HUES64 (cell line): ENCODE results near the gene TACC2.

Experiments
- H3K27ac ChIP-seq: 2 replicates; pipeline ENCODE4 v1.7.0; 2013; ENCODE audit warnings: low read depth, low read length, inconsistent platforms
- H3K27me3 ChIP-seq: 2 replicates; pipeline ENCODE4 v1.6.1; 2013; ENCODE audit warnings: mild to moderate bottlenecking, low read length; ENCODE audit not compliant: insufficient read depth
- H3K36me3 ChIP-seq: 2 replicates; pipeline ENCODE4 v1.6.1; 2013; ENCODE audit warnings: mild to moderate bottlenecking, low read length; ENCODE audit not compliant: insufficient read depth
- H3K4me1 ChIP-seq: 2 replicates; pipeline ENCODE4 v1.6.1; 2013; ENCODE audit warnings: mild to moderate bottlenecking, low read length, moderate library complexity; ENCODE audit not compliant: insufficient read depth
- H3K4me3 ChIP-seq: 2 replicates; pipeline ENCODE4 v1.5.1; 2013; ENCODE audit warnings: mild to moderate bottlenecking, low read length, moderate library complexity
- H3K9ac ChIP-seq: 2 replicates; pipeline ENCODE4 v1.6.1; 2013; ENCODE audit warnings: mild to moderate bottlenecking, low read depth, low read length
- H3K9me3 ChIP-seq: 2 replicates; pipeline ENCODE4 v1.6.1; 2013; ENCODE audit warnings: low read depth, low read length; ENCODE audit not compliant: insufficient read depth
- WGBS: fragments of 150-250, 120-280 bp; methylation state at CpG from one replicate; pipeline ENCODE4 v1.1.7; 2013; ENCODE audit warnings: missing lambda C conversion rate; 5-methylcytosine and 5-hydroxymethylcytosine counted together

TACC2 gene

DNA sequence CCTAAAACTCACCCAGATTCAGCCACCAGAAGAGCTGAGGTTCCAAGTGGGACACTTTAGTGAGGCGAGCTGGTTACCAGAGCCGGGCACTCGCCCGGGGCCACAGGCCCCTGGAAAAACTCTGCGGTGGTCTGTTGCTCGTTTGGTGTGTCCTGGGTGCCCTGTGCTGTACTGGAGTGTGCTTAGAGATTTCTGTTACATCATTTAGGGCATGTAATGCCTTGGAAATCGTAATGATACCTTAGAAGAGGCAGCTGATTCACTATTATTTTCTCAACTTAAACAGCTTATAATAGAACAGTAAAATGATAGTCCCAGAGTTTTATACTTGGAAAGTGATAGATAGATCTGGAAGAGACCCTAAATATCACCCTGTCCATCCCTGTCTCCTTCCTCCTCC lies 233.7 kb downstream of the TACC2 start:
- WGBS: 95% methylated on average over 6 of the region's 7 CpGs
- Histone ChIP-seq H3K4me3 (no peak overlapping the region), H3K27me3 (no peaks in the 10 kb centered on the region)

GRCh38 chr10:122224159-122224558 lies 235.2 kb downstream of the TACC2 start:
- Histone ChIP-seq H3K9ac (no peak overlapping the region), H3K27me3 (no peaks in the 10 kb centered on the region), H3K4me3 (no peak overlapping the region), H3K27ac (no peak overlapping the region), H3K36me3 (peaks cover 95% of the 10 kb centered on the region), H3K9me3 (no peaks in the 10 kb centered on the region), H3K4me1 (no peaks in the 10 kb centered on the region)
- 95% methylated on average over 9 of the region's 9 CpGs for WGBS

More for the DNA sequence above, 233.7 kb downstream of the TACC2 start:
- Histone ChIP-seq H3K36me3 (peaks cover 93% of the 10 kb centered on the region), H3K27ac (no peak overlapping the region), H3K9me3 (no peaks in the 10 kb centered on the region), H3K9ac (no peak overlapping the region), H3K4me1 (no peaks in the 10 kb centered on the region)

- Histone ChIP-seq H3K27ac (no peak overlapping the region), H3K36me3 (peaks cover 96% of the 10 kb centered on the region), H3K4me3 (no peak overlapping the region), H3K4me1 (no peaks in the 10 kb centered on the region), H3K9ac (no peak overlapping the region), H3K9me3 (no peaks in the 10 kb centered on the region), H3K27me3 (no peaks in the 10 kb centered on the region)
- 96% methylated on average over 9 of the region's 9 CpGs for WGBS
Observed at GRCh38 chr10:122225330-122225729, 236.4 kb downstream of the TACC2 start.

DNA sequence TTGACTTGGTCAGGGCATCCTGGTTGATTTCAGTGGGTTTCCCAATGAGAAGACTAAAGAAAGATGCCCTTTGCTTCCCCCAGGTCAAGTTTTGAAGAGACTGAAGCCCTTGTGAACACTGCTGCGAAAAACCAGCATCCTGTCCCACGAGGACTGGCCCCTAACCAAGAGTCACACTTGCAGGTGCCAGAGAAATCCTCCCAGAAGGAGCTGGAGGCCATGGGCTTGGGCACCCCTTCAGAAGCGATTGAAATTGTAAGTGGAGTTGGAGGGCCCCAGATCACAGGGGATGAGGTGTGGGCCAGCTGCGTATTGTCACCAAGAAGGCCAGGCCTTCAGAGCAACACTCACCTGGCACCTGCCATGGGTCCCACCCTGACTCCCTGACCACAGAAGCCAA lies 238.8 kb downstream of the TACC2 start:
- Histone ChIP-seq H3K27ac (no peak overlapping the region), H3K9ac (no peak overlapping the region), H3K9me3 (no peaks in the 10 kb centered on the region), H3K4me3 (no peak overlapping the region), H3K27me3 (no peaks in the 10 kb centered on the region), H3K36me3 (peaks cover 84% of the 10 kb centered on the region), H3K4me1 (no peaks in the 10 kb centered on the region)
- 92% methylated on average over 4 of the region's 4 CpGs for WGBS

DNA sequence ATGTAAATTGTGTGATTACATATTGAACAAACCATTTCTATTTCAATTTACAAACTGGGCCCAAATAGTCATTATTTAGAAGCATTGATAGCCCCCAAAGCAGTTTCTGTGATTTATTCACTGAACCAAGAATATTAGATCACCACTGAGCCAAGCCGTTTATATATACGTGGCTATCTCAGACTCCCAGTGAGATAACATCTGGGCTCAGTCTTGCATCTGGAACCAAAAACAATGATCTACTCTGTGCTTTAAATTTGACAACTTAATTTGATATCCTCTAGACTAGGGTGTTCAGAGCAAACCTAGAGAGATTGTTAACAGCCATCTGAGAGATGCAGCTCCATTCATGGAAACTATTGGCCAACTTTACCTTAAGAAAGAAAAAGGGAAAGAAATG lies 240.7 kb downstream of the TACC2 start:
- Histone ChIP-seq H3K9me3 (no peaks in the 10 kb centered on the region), H3K4me1 (no peaks in the 10 kb centered on the region), H3K4me3 (no peak overlapping the region), H3K27me3 (no peaks in the 10 kb centered on the region), H3K36me3 (peaks cover 72% of the 10 kb centered on the region), H3K27ac (no peak overlapping the region), H3K9ac (no peak overlapping the region)
- 99% methylated on average over 2 of the region's 2 CpGs for WGBS

GRCh38 chr10:122230222-122230621 lies 241.3 kb downstream of the TACC2 start:
- no peak overlapping the region for H3K4me3 ChIP-seq
- no peaks in the 10 kb centered on the region for H3K27me3 ChIP-seq
- WGBS: 95% methylated on average over 19 of the region's 19 CpGs
- H3K9me3 ChIP-seq: no peaks in the 10 kb centered on the region
- H3K27ac ChIP-seq: no peak overlapping the region
- peaks cover 67% of the 10 kb centered on the region for H3K36me3 ChIP-seq
- no peak overlapping the region for H3K9ac ChIP-seq
- no peaks in the 10 kb centered on the region for H3K4me1 ChIP-seq

GRCh38 chr10:122232769-122233168 lies 243.8 kb downstream of the TACC2 start:
- Histone ChIP-seq H3K4me3 (no peak overlapping the region), H3K4me1 (no peaks in the 10 kb centered on the region), H3K27me3 (no peaks in the 10 kb centered on the region), H3K27ac (no peak overlapping the region), H3K9me3 (no peaks in the 10 kb centered on the region), H3K36me3 (peaks cover 65% of the 10 kb centered on the region), H3K9ac (no peak overlapping the region)
- WGBS: 96% methylated on average over 3 of the region's 3 CpGs

DNA sequence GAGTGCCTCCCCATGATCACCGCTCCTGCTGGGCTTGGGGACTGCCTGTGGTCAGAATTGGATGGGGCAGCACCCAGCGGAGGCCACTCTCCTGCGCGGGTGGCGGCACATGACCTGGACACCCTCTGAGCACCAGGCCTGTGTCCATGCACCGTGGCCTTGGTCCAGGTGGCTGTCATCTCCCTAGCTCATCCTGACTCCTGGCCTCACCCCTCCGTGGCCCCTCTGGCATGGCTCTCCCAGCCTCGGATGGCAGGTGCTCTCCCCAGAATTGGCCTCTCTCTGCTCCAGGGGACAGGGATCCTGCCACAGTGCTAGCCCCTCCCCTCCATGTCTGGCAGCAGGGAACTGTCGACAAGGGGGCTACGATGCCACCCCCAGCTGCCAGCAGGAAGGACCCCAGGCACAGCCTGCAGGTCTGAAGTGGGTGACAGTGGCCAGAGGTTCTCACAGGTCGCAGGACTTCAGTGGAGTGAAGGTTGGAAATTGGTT lies 244.9 kb downstream of the TACC2 start:
- Histone ChIP-seq H3K4me1 (no peaks in the 10 kb centered on the region), H3K9me3 (no peaks in the 10 kb centered on the region), H3K27ac (no peak overlapping the region), H3K4me3 (no peak overlapping the region), H3K27me3 (no peaks in the 10 kb centered on the region), H3K9ac (no peak overlapping the region), H3K36me3 (peaks cover 62% of the 10 kb centered on the region)
- WGBS: 93% methylated on average over 11 of the region's 11 CpGs

GRCh38 chr10:122234416-122234815 lies 245.5 kb downstream of the TACC2 start:
- H3K4me3 ChIP-seq: no peak overlapping the region
- no peaks in the 10 kb centered on the region for H3K27me3 ChIP-seq
- no peaks in the 10 kb centered on the region for H3K9me3 ChIP-seq
- no peak overlapping the region for H3K9ac ChIP-seq
- no peaks in the 10 kb centered on the region for H3K4me1 ChIP-seq
- 100% methylated on average over 2 of the region's 2 CpGs for WGBS
- H3K36me3 ChIP-seq: peaks cover 61% of the 10 kb centered on the region
- no peak overlapping the region for H3K27ac ChIP-seq

- 96% methylated on average over 5 of the region's 5 CpGs for WGBS
- Histone ChIP-seq H3K4me3 (no peak overlapping the region), H3K4me1 (no peaks in the 10 kb centered on the region), H3K9me3 (no peaks in the 10 kb centered on the region), H3K9ac (no peak overlapping the region), H3K36me3 (peaks cover 64% of the 10 kb centered on the region), H3K27ac (no peak overlapping the region), H3K27me3 (no peaks in the 10 kb centered on the region)
Observed at GRCh38 chr10:122236690-122237306, 247.8 kb downstream of the TACC2 start.

- peaks cover 70% of the 10 kb centered on the region for H3K36me3 ChIP-seq
- 93% methylated on average over 16 of the region's 17 CpGs for WGBS
Observed at GRCh38 chr10:122237331-122237990, 248.5 kb downstream of the TACC2 start.

More at GRCh38 chr10:122237331-122237990, 248.5 kb downstream of the TACC2 start:
- Histone ChIP-seq H3K27ac (no peak overlapping the region), H3K9me3 (no peaks in the 10 kb centered on the region), H3K9ac (no peak overlapping the region), H3K4me3 (no peak overlapping the region), H3K4me1 (no peaks in the 10 kb centered on the region), H3K27me3 (no peaks in the 10 kb centered on the region)
